ENCODE results near the gene ATOSB. TPM values are rescaled to one million over a fixed set of nuclear protein-coding genes. Genes with fewer than 3 reads are reported as not detected.
A peak's percentile ranks its signal among the peaks of the same experiment; 100 is the strongest.

Gene ATOSB
- total RNA-seq, 1 experiment from 2014 or later, result 13.9 TPM

GRCh38 chr9:35114840-35115628 is 628 bp downstream of the ATOSB start:
- DNase-seq (ENCODE audit: low read depth), result peak; percentile 56

- DNase-seq (ENCODE audit: low read depth), result peak; percentile 93
These were observed 1.4 kb downstream of the ATOSB start for GRCh38 chr9:35114113-35114839.

DNA sequence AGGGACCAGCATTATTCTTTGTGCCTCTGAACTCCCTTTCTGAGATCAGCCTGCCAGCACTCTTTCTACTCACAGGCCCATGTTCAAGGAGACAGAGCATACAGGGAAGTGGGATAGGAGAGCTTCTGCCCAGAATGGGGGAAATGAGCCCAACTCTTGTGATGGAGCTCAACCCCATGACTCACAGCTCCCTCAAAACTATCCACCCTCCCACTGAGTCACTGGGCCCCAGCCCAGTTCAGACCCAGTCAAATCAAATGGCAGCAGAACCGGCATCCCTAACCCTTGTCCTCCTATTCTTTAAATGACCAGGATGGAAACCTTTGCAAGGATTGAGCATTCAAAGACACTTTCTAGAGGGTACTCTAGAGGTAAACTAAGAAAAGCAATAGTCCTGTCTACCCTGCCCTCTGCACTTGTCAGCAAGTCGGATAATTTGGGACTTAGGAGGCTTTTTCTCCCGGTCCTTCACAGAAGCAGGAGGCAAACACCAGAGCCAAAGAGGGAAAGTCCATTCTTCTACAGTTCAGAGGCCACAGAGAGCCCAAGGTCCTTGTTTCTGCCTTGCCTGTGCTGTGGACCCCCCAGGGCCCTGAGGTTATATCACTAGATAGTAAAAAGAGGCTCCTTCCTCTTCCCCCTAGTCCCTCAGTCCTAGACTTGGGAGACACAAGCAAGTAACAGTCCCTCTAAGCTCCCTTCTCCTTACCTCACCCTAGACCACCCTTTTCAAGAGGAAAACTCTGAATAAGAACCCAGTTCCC is 3.2 kb downstream of the ATOSB start:
- DNase-seq (ENCODE audit: low read depth), result peak; percentile 66

GRCh38 chr9:35111001-35111933 is 4.4 kb downstream of the ATOSB start:
- DNase-seq (ENCODE audit: low read depth), result peak; percentile 95

- DNase-seq (ENCODE audit: low read depth), result peak; percentile 75
These were observed 5.3 kb downstream of the ATOSB start for GRCh38 chr9:35110327-35110761.

DNA sequence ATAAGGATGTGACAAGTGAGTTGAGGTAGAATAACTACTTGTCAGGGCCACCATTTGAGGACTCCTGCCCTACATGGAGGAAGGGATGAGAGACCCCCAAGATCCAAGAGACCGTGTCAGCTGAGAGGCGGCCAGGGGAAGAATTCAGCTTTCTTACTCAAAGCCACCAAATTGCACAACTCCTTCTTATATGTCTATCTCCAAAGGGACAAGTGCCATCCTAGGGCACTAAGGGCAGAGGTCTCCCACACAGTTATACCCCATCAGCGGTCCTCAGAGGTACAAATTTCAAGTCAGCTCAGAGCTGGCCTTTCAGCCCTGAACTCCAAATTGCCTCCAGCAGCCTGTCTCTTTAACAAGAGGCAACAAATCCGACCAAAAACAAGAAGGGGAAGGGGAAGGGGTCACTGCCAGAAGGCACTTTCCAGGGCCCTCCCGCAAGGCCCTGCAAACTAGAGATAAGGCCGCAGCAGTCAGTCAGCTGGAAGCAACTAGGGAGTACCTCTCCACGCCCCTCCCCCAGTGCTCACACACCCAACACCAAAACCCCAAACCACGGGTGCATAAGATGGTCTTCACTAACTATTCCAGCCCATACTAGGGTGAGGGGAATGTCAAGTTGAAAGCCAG is 6.6 kb downstream of the ATOSB start:
- no peak for DNase-seq (ENCODE audit: low read depth)

DNA sequence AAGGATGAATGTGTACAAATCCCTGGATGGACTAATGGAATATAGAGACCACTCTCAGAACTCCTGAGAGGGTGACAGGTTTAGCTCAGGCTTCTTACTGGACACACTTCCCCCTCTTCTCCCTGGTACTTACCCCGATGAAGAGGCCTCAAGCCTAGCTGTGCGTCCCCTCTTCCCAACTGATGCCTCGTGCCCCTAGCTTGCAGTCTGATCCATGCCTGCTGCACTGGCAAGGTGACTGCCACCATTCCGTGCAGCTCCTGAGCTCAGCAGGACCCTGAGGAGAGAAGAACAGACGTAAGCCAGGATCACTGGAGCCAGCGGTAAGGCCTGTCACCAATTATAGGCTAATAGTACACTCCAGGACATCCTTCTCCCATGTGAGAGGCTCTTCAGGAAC is 7.2 kb downstream of the ATOSB start:
- DNase-seq (ENCODE audit: low read depth), result no peak

DNA sequence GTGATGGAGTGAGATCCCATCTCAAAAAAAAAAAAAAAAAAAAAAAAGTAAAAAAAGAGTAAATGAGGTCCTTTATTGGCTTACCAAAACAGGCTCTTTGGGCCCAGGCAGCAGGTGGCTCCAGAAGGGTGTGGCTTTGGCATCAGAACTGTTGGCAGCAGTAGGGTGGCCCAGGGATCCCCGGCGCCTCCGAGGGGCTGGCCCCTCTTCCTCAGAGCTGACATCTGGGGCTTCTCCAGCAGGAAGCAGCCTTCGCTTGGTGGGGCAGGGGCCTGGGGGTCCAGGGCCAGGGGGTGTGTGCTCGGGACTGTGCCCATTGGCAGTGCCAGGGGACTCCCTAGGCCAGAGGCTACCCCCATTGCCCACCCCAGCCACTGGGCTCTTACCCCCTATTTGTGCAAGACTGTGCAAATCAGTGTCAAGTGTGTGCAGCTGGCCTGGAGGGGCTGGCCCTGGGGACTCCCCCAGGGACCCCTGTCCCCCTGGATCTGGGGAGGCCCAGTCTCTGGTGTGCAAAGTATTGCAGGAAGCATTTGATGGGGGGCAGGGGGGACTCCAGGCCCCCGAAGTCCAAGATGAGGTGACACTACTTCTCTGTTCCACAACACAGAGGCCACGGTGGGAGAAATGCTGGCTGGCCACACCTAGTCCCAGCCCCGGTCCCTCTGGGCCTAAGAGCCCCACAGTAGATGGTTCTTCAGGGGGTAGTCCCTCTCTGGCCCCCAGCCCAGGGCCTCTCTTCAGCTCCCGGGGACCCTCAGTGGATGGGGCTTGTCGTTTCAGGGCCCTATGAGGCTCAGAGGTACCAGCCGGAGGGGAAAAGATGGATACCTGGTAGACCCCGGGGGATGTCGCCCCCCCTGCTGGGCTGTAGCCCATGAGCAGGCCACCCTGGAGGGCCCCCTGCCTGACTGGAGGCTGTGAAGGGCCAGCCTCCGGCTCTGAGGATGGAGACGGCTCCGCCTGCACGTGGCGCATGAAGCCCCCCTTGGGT is 8.1 kb downstream of the ATOSB start:
- DNase-seq (ENCODE audit: low read depth), result no peak

- DNase-seq (ENCODE audit: low read depth), result no peak
These were observed 9.3 kb downstream of the ATOSB start for GRCh38 chr9:35106343-35106730.

GRCh38 chr9:35105571-35106342 is 9.9 kb downstream of the ATOSB start:
- no peak for DNase-seq (ENCODE audit: low read depth)

DNA sequence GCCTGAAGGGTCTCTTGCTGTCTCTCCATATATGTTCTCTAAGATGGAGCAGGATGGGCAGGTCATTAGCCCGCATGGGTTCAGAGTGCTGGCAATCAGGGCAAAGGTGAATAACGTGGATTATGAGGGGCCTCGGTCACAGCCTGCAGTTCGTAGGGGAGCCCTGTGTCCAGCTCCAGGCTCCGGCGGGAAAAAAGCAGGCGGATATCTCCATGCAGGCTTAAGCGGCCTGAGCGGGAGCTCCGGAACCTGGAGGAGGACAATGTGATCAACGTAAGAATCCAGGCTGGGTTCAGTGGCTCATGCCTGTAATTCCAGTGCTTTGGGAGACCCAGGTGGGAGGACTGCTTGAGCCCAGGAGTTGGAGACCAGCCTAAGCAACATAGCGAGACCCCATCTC is 10.5 kb downstream of the ATOSB start:
- DNase-seq (ENCODE audit: low read depth), result no peak

- DNase-seq (ENCODE audit: low read depth), result no peak
These were observed 11.1 kb downstream of the ATOSB start for GRCh38 chr9:35104586-35104985.

DNA sequence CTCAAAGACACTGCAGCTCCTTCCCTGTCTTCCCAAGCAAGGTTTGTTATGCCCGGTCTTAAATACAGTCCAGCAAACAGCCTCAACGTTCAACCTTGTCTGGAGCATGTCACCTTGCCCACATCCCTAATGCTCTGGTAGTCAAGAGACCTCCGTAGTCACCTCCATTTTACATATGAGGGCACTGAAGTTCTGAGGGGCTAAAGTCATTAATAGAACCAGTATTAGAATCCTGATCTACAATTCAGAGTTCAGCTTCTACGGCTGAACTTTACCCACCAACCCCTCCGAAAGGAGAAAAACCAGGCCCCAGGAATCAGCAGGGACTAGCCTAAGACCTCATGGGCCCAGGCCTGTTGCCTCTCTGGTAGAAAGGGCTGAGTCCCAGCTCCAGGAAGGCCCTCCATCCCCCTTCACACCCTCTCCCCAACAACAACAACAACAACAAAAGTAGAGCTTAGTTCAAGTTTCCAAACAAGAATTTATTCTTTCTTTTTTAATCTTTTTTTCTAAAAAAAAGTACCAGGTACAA is 11.9 kb downstream of the ATOSB start:
- no peak for DNase-seq (ENCODE audit: low read depth)

- DNase-seq (ENCODE audit: low read depth), result peak; percentile 95
These were observed 12.6 kb downstream of the ATOSB start, which contains the start of gene STOML2 for GRCh38 chr9:35102769-35103659. STOML2 (minus strand) TSS chr9:35103131; CDS start chr9:35103094, 37 bp downstream.

- DNase-seq (ENCODE audit: low read depth), result no peak
These were observed 13.2 kb downstream of the ATOSB start for GRCh38 chr9:35102465-35102768.

DNA sequence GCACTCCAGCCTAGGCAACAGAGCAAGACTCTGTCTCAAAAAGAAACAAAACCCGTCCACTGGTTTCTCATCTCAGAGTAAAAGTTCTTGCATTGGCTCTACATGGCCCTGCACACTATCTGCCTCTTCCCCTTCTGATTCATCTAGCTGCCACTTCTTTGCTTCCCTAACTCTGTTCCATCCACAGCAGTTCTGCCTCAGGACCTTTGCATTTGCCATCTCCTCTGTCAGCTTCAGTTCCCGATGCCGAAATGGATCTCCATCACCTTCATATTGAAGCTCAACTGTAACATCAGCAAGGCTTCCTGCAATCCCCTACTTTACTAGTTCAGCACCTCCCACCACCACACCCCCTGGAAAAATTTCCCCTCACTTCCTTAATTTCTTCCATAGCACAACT is 18.1 kb downstream of the ATOSB start:
- no peak for DNase-seq (ENCODE audit: low read depth)
